ENCODE data around the gene CACNA1A. TPM values are rescaled to one million over a fixed set of nuclear protein-coding genes. Genes with fewer than 3 reads are reported as not detected.

The CACNA1A gene
- total and polyA plus RNA-seq, 9 donors: 0.58 to 2.8 (median 1.4) TPM

DNA sequence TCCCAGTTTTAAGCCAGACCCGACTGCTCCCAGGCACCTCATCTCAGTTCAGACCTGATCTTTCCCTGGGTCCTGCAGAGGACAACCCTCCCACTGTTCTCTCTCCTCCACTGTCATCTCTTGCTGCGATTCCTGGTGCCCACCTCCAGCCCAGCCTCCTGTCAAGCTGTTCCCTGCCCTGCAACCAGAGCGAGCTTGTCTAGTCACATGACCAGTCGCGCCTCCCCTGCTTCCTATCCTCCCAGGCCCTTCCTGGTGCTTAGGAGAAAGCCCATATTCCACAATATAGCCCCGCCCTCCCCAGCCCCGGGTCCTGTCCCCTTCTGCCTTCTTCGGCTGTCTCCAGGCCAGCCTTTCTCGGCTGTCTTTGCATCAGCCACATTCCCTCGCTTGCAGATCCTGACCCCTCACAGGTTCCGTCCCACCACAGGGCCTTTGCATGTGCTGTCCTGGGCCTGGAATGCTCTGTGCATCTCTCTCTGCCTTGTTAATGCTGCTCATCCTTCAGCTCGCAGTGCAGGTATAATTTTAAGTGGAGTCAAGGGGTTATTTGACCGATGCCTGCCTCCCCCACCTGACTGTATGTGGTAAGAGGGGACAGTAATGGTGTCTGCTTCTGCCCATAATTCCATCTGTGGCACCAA lies 267.3 kb downstream of the CACNA1A start:
- Histone ChIP-seq H3K36me3 (ENCODE audit: control insufficient read depth, insufficient read depth, low read length) (no peaks in the 10 kb centered on the region), H3K4me1 (ENCODE audit: control insufficient read depth, insufficient read depth, low read length) (no peaks in the 10 kb centered on the region), H3K27me3 (ENCODE audit: control insufficient read depth, insufficient read depth, low read length) (peaks cover 2% of the 10 kb centered on the region), H3K9me3 (replicated peaks; ENCODE audit: control insufficient read depth, low read depth, low read length) (peaks cover 13% of the 10 kb centered on the region), H3K4me3 (ENCODE audit: low read length) (no peak overlapping the region), H3K27ac (ENCODE audit: low read length) (no peak overlapping the region)
- 74% methylated on average over 11 of the region's 13 CpGs for WGBS (ENCODE audit: insufficient coverage)
- DNase-seq: no peak

DNA sequence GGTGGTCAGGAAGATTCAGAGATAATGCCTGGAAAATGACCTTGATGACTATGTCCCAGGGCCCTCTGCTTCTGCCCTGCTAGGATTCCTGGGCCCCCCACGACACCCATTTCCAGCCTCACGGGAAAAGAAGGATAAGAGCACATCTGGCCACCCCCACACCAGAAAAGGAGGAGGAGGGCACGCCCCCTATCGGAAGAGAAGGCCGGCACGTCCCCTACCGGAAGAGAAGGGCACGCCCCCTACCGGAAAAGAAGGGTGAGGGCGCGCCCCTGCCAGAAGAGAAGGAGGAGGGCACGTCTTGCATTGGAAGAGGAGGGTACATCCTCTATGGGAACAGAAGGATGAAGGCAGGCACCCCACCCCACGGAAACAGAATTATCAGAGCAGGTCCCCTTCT lies 271.8 kb downstream of the CACNA1A start:
- Histone ChIP-seq H3K36me3 (ENCODE audit: control insufficient read depth, insufficient read depth, low read length) (no peaks in the 10 kb centered on the region), H3K27ac (ENCODE audit: low read length) (no peak overlapping the region), H3K4me3 (ENCODE audit: low read length) (no peak overlapping the region), H3K27me3 (ENCODE audit: control insufficient read depth, insufficient read depth, low read length) (peaks cover 4% of the 10 kb centered on the region), H3K4me1 (ENCODE audit: control insufficient read depth, insufficient read depth, low read length) (no peaks in the 10 kb centered on the region), H3K9me3 (replicated peaks; ENCODE audit: control insufficient read depth, low read depth, low read length) (peaks cover 13% of the 10 kb centered on the region)
- 25% methylated on average over 5 of the region's 13 CpGs for WGBS (ENCODE audit: insufficient coverage)
- DNase-seq: peak; percentile 32

DNA sequence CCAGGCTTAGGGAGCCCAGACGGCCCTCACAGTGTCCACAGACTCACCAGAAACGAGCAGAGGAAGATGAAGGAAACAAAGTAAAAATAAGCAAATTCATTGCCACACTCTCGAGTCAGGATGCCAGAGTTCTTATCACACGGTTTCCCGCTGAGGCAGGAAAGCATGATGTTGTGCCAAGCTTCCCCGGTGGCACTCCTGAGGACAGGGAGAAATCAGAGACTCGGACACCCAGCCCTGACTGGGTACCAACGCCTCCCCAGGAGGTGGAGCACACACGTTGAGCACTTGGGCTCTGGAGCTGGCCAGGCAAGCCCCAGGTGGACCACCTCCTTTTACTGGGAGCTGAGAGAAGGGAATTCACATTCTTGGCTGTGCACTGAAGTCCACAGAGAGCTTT lies 274.6 kb downstream of the CACNA1A start:
- no peak for DNase-seq
- 55% methylated on average over 6 of the region's 9 CpGs for WGBS (ENCODE audit: insufficient coverage)
- no peaks in the 10 kb centered on the region for H3K4me1 ChIP-seq (ENCODE audit: control insufficient read depth, insufficient read depth, low read length)
- peaks cover 6% of the 10 kb centered on the region for H3K27me3 ChIP-seq (ENCODE audit: control insufficient read depth, insufficient read depth, low read length)
- H3K9me3 ChIP-seq (replicated peaks; ENCODE audit: control insufficient read depth, low read depth, low read length): peaks cover 13% of the 10 kb centered on the region
- H3K4me3 ChIP-seq (ENCODE audit: low read length): no peak overlapping the region
- no peak overlapping the region for H3K27ac ChIP-seq (ENCODE audit: low read length)
- no peaks in the 10 kb centered on the region for H3K36me3 ChIP-seq (ENCODE audit: control insufficient read depth, insufficient read depth, low read length)

DNA sequence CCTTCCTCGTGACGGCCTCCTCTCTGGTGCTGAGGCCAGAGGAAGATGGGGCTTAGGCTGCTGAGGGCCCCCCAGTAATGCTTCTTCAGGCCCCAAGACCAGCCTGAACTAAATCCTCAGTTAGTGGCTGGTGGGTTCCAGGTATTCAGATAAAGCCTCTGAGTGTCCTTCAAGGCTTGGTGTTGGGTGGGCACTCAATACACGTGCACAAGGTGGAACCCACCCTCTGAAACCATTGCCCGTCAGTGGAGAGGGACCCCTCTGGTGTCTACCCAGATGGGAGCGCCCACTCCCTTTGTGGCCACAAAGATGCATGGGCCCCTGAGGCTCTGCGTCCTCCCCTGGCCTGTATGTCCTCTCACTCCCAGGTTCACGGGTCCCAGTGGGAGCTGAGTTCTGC lies 277.0 kb downstream of the CACNA1A start:
- 100% methylated on average over 4 of the region's 7 CpGs for WGBS (ENCODE audit: insufficient coverage)
- no peak overlapping the region for H3K27ac ChIP-seq (ENCODE audit: low read length)
- DNase-seq: no peak
- H3K9me3 ChIP-seq (replicated peaks; ENCODE audit: control insufficient read depth, low read depth, low read length): no peaks in the 10 kb centered on the region
- H3K4me3 ChIP-seq (ENCODE audit: low read length): no peak overlapping the region
- no peaks in the 10 kb centered on the region for H3K36me3 ChIP-seq (ENCODE audit: control insufficient read depth, insufficient read depth, low read length)
- H3K4me1 ChIP-seq (ENCODE audit: control insufficient read depth, insufficient read depth, low read length): no peaks in the 10 kb centered on the region
- H3K27me3 ChIP-seq (ENCODE audit: control insufficient read depth, insufficient read depth, low read length): peaks cover 7% of the 10 kb centered on the region

DNA sequence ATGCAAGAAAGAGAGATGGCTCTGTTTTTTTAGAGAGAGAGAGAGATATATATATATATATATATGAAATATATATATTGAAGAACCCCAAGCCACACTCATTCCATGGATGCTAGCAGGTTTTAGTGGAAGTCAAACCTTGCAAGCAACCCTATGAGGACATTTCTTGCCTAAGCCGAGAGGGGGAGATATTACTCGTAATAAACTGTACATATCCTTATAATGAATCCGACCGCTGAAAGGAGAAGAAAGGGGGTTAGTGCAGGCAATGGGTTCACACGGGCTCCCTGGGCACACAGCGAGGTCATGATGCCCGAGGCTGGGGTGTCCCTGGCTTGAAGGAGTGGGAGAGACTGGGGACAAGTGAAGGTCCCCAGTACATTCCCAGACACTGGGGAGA lies 277.7 kb downstream of the CACNA1A start:
- WGBS (ENCODE audit: insufficient coverage): 87% methylated on average over 4 of the region's 7 CpGs
- no peaks in the 10 kb centered on the region for H3K9me3 ChIP-seq (replicated peaks; ENCODE audit: control insufficient read depth, low read depth, low read length)
- no peaks in the 10 kb centered on the region for H3K36me3 ChIP-seq (ENCODE audit: control insufficient read depth, insufficient read depth, low read length)
- no peaks in the 10 kb centered on the region for H3K4me1 ChIP-seq (ENCODE audit: control insufficient read depth, insufficient read depth, low read length)
- no peak overlapping the region for H3K27ac ChIP-seq (ENCODE audit: low read length)
- DNase-seq: no peak
- H3K4me3 ChIP-seq (ENCODE audit: low read length): no peak overlapping the region
- H3K27me3 ChIP-seq (ENCODE audit: control insufficient read depth, insufficient read depth, low read length): peaks cover 7% of the 10 kb centered on the region

DNA sequence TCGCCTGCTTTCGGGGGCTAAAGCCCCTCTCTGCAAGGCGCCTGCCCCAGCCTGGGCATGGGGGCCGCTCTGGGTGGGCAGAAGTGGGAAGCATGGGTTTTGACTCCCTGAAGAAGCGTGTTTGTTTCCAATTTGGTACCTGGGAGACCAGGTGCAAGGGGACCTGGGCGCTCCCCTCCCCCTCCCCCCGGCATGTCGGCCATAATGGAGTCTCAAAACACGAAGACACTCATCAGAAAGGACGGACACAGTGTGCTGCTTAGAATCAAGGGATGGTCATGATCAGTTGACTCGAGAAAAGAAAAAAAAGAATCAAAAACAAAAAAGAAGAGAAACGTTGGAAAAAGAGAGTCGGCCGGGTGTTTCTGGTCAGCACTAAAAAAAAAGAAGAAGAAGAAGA lies 279.3 kb downstream of the CACNA1A start:
- H3K9me3 ChIP-seq (replicated peaks; ENCODE audit: control insufficient read depth, low read depth, low read length): no peaks in the 10 kb centered on the region
- no peaks in the 10 kb centered on the region for H3K36me3 ChIP-seq (ENCODE audit: control insufficient read depth, insufficient read depth, low read length)
- DNase-seq: no peak
- no peaks in the 10 kb centered on the region for H3K4me1 ChIP-seq (ENCODE audit: control insufficient read depth, insufficient read depth, low read length)
- H3K4me3 ChIP-seq (ENCODE audit: low read length): no peak overlapping the region
- 54% methylated on average over 5 of the region's 14 CpGs for WGBS (ENCODE audit: insufficient coverage)
- peaks cover 7% of the 10 kb centered on the region for H3K27me3 ChIP-seq (ENCODE audit: control insufficient read depth, insufficient read depth, low read length)
- H3K27ac ChIP-seq (ENCODE audit: low read length): no peak overlapping the region

DNA sequence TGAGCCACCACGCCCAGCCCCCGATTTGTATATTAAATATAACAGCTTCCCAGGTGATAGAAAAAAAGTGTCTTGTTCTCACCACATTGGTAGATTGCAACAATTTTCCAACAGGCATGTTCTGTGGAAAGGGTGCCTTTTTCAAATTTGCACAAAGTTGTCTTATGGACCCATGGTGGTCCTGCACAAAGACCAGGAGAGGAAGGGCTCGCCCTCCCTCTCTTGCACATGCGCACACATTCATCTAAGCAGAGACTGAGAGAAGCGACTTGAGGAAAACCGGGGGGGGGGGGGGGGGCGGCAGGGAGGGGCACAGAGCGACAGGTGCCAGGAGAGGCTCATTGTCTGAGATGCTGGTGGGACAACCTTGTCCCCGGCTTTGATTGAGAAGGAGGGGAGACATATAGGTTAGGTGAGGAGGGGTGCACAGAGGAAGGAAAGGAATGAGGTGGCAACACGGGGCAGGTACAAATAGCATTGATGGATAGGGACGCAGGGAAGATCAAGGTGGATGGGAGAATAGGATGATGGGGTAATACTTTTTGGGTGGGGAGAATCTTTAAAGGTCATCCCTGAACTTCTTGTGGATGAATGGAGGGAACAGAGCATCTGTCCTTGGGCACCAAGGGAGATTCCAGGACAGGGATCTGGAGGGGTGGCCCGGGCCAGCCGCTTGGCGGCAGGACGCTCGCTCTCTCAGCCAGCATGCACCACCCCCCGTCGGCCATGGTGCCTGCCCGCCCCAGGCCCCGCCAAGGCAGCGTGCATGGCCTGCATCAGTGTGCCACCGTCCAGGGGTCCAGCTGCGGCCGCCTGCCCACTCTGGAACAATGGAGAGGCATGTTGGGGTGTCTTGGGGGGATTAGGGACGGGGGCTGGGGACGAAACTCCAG lies 280.1 kb downstream of the CACNA1A start:
- Histone ChIP-seq H3K4me3 (ENCODE audit: low read length) (no peak overlapping the region), H3K27ac (ENCODE audit: low read length) (no peak overlapping the region), H3K36me3 (ENCODE audit: control insufficient read depth, insufficient read depth, low read length) (no peaks in the 10 kb centered on the region), H3K4me1 (ENCODE audit: control insufficient read depth, insufficient read depth, low read length) (no peaks in the 10 kb centered on the region), H3K9me3 (replicated peaks; ENCODE audit: control insufficient read depth, low read depth, low read length) (no peaks in the 10 kb centered on the region), H3K27me3 (ENCODE audit: control insufficient read depth, insufficient read depth, low read length) (peaks cover 5% of the 10 kb centered on the region)
- WGBS (ENCODE audit: insufficient coverage): 80% methylated on average over 22 of the region's 26 CpGs
- DNase-seq: no peak

DNA sequence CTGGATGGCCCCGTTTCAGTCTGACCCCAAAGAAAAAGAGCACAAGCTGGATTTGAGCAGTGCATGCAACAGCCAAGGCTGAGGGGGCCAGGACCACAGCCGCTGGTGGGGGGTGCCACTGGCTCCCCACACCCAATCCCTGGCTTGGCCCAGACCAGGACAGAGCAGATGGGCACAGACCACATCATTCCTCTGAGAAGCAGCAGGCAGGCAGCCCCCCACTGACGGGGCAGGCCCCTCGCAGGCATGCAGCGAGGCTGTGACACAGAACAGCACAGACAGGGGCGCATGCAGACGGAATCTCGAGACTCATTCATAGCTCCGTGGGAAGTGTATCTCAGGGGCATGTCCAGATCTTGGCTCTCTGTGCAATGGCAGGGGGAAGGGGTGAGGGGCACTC lies 281.2 kb downstream of the CACNA1A start:
- no peak for DNase-seq
- H3K27me3 ChIP-seq (ENCODE audit: control insufficient read depth, insufficient read depth, low read length): peaks cover 7% of the 10 kb centered on the region
- no peaks in the 10 kb centered on the region for H3K36me3 ChIP-seq (ENCODE audit: control insufficient read depth, insufficient read depth, low read length)
- no peaks in the 10 kb centered on the region for H3K4me1 ChIP-seq (ENCODE audit: control insufficient read depth, insufficient read depth, low read length)
- no peak overlapping the region for H3K27ac ChIP-seq (ENCODE audit: low read length)
- peaks cover 2% of the 10 kb centered on the region for H3K9me3 ChIP-seq (replicated peaks; ENCODE audit: control insufficient read depth, low read depth, low read length)
- H3K4me3 ChIP-seq (ENCODE audit: low read length): no peak overlapping the region
- 50% methylated on average over 9 of the region's 9 CpGs for whole genome bisulfite sequencing (ENCODE audit: insufficient coverage)

DNA sequence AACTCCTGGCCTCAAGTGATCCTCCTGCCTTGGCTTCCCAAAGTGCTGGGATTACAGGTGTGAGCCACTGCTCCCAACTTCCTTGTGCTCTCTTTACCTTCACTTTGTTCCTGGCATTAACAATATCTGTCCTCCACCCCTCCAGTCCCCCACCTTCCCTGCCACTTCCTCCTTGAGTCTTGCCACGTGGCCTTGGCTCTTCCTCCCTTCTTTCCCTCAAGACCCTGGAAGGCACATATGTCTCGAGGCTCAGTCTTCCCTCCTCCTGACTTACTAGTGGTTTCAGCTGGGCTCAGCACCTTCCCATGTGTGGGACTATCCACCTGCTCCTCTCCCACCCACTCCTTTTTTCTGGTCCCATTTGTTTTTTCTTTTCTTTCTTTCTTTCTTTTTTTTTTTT lies 285.4 kb downstream of the CACNA1A start:
- WGBS (ENCODE audit: insufficient coverage): 33% methylated on average over 2 of the region's 2 CpGs
- Histone ChIP-seq H3K4me1 (ENCODE audit: control insufficient read depth, insufficient read depth, low read length) (no peaks in the 10 kb centered on the region), H3K36me3 (ENCODE audit: control insufficient read depth, insufficient read depth, low read length) (no peaks in the 10 kb centered on the region), H3K27ac (ENCODE audit: low read length) (no peak overlapping the region), H3K9me3 (replicated peaks; ENCODE audit: control insufficient read depth, low read depth, low read length) (peaks cover 2% of the 10 kb centered on the region), H3K27me3 (ENCODE audit: control insufficient read depth, insufficient read depth, low read length) (peaks cover 2% of the 10 kb centered on the region), H3K4me3 (ENCODE audit: low read length) (no peak overlapping the region)
- DNase-seq: no peak

DNA sequence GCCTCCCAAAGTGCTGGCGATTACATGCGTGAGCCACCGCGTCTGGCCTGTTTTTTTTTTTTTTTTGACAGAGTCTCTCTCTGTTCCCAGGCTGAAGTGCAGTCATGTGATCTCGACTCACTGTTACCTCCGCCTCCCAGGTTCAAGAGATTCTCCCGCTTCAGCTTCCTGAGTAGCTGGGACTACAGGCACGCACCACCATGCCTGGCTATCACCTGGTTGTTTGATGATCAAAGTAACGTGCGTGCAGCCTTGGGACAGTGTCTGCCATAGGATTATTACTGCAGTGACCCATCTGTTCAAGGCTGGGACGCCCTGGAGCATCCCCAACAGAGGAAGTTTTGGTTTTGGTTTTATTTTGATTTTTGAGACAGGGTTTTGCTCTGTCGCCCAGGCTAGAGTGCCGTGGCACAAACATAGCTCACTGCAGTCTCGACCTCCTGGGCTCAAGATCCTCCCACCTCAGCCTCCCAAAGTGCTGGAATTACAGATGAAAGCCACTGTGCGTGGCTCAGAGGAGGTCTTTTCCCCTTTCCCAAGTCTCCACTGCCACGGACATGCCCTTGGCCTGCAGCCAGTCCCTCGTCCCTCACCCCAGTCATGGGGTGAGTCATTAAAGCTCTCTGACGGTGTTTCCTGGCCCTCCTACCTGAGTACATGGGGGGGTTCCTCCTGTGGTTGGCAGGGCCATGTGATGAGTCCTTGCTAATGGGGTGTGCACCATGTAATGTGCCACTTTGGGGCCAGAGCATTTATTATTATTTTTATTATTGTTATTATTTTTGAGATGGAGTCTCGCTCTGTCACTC lies 290.5 kb downstream of the CACNA1A start:
- no peak for DNase-seq
- peaks cover 2% of the 10 kb centered on the region for H3K9me3 ChIP-seq (replicated peaks; ENCODE audit: control insufficient read depth, low read depth, low read length)
- H3K27me3 ChIP-seq (ENCODE audit: control insufficient read depth, insufficient read depth, low read length): peaks cover 2% of the 10 kb centered on the region
- H3K27ac ChIP-seq (ENCODE audit: low read length): no peak overlapping the region
- no peaks in the 10 kb centered on the region for H3K36me3 ChIP-seq (ENCODE audit: control insufficient read depth, insufficient read depth, low read length)
- no peaks in the 10 kb centered on the region for H3K4me1 ChIP-seq (ENCODE audit: control insufficient read depth, insufficient read depth, low read length)
- no peak overlapping the region for H3K4me3 ChIP-seq (ENCODE audit: low read length)
- 80% methylated on average over 14 of the region's 19 CpGs for WGBS (ENCODE audit: insufficient coverage)

Data from muscle of leg (tissue), 11 donors.